ENCODE results near the gene IGFN1.

IGFN1 gene

DNA sequence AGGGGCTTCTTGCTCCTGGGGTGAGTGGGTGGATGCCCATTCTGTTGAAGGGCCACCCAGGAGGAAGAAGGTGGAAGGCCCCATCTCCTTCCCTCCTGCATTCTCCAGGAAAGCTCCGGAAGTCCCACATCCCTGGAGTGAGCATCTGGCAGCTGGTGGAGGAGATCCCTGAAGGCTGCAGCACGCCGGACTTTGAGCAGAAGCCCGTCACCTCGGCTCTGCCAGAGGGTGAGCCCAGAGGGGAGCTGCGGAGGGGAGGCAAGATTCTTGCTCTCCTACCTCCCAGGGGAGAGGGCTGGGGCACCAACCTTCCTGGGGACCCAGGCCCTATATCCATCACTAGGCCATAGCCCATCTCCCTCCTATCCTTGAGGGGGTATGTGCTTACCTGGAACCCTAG, 3.4 kb downstream of the IGFN1 start:
- Histone ChIP-seq H3K4me3 (no peak overlapping the region), H3K9ac (no peak overlapping the region)
- TF ChIP-seq Cebpa-rat (IDR thresholded peaks at IDR 0.05) = no peak

GRCh38 chr1:201198598-201198997, 8.0 kb downstream of the IGFN1 start:
- Histone ChIP-seq H3K27me3 (no peaks in the 10 kb centered on the region), H3K27ac (no peak overlapping the region), H4K20me1 (no peaks in the 10 kb centered on the region), H3K9ac (no peak overlapping the region), H3K4me2 (no peak overlapping the region), H3K4me3 (no peak overlapping the region), H3K4me1 (no peaks in the 10 kb centered on the region), H3K36me3 (no peaks in the 10 kb centered on the region), H3K9me3 (no peaks in the 10 kb centered on the region)
- no peak for TF ChIP-seq Cebpa-rat (IDR thresholded peaks at IDR 0.05)

More for the DNA sequence above, 3.4 kb downstream of the IGFN1 start:
- no peaks in the 10 kb centered on the region for H4K20me1 ChIP-seq
- no peak overlapping the region for H3K27ac ChIP-seq
- no peaks in the 10 kb centered on the region for H3K36me3 ChIP-seq
- H3K9me3 ChIP-seq = no peaks in the 10 kb centered on the region
- no peaks in the 10 kb centered on the region for H3K27me3 ChIP-seq
- H3K4me2 ChIP-seq = no peak overlapping the region
- H3K4me1 ChIP-seq = peaks cover 10% of the 10 kb centered on the region

DNA sequence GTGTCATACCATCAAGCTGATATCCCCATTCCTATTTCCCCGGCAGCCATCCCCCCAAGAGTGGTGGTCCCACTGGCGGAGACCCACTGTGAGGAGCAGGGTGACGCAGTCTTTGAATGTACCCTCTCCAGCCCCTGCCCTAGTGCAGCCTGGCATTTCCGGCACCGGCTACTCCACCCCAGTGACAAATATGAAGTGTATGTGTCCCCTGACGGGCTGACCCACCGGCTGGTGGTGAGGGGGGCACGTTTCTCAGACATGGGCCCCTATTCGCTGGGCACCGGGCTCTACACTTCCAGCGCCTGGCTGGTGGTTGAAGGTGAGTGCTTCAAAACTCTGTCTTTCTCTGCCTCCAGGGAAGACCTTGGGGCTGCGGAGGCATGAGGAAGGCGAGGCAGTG, 14.4 kb downstream of the IGFN1 start:
- H4K20me1 ChIP-seq = no peaks in the 10 kb centered on the region
- no peaks in the 10 kb centered on the region for H3K4me1 ChIP-seq
- H3K27ac ChIP-seq = no peak overlapping the region
- no peak for TF ChIP-seq Cebpa-rat (IDR thresholded peaks at IDR 0.05)
- H3K9ac ChIP-seq = no peak overlapping the region
- no peaks in the 10 kb centered on the region for H3K27me3 ChIP-seq
- no peaks in the 10 kb centered on the region for H3K36me3 ChIP-seq
- H3K9me3 ChIP-seq = no peaks in the 10 kb centered on the region
- H3K4me3 ChIP-seq = no peak overlapping the region
- H3K4me2 ChIP-seq = no peak overlapping the region

DNA sequence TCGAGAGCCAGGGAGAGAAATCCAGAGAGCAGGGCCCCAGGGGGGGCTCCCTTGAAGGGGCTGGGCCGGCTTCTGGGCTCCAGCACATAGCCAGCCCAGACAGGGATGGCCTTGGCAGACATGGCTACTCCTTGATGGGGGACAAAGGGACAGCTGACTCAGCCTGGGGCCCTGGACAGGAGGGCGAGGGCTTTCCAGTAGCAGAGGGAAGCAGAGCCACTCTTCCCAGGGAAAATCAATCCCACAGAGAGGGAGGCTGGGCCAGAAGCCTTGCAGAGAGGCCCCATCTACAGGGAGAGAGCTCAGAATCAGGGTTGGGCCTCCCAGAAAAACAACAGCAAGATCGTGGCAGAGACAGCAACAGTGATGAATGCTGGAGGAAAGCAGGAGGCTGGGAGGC, 15.6 kb downstream of the IGFN1 start:
- no peak for TF ChIP-seq Cebpa-rat (IDR thresholded peaks at IDR 0.05)
- no peaks in the 10 kb centered on the region for H3K36me3 ChIP-seq
- H3K27me3 ChIP-seq = no peaks in the 10 kb centered on the region
- no peaks in the 10 kb centered on the region for H3K4me1 ChIP-seq
- H3K9me3 ChIP-seq = no peaks in the 10 kb centered on the region
- no peak overlapping the region for H3K4me2 ChIP-seq
- H3K27ac ChIP-seq = no peak overlapping the region
- no peak overlapping the region for H3K9ac ChIP-seq
- no peak overlapping the region for H3K4me3 ChIP-seq
- no peaks in the 10 kb centered on the region for H4K20me1 ChIP-seq

- H3K4me2 ChIP-seq = no peak overlapping the region
- no peaks in the 10 kb centered on the region for H3K9me3 ChIP-seq
- no peaks in the 10 kb centered on the region for H3K4me1 ChIP-seq
- no peak overlapping the region for H3K9ac ChIP-seq
- H3K27me3 ChIP-seq = no peaks in the 10 kb centered on the region
- no peak overlapping the region for H3K27ac ChIP-seq
- H3K4me3 ChIP-seq = no peak overlapping the region
- TF ChIP-seq Cebpa-rat (IDR thresholded peaks at IDR 0.05) = no peak
- no peaks in the 10 kb centered on the region for H3K36me3 ChIP-seq
- no peaks in the 10 kb centered on the region for H4K20me1 ChIP-seq
These were observed 16.4 kb downstream of the IGFN1 start for GRCh38 chr1:201207046-201207445.

GRCh38 chr1:201208236-201208635, 17.6 kb downstream of the IGFN1 start:
- Histone ChIP-seq H3K9me3 (no peaks in the 10 kb centered on the region), H3K27ac (no peak overlapping the region), H3K27me3 (no peaks in the 10 kb centered on the region), H3K4me2 (no peak overlapping the region), H4K20me1 (no peaks in the 10 kb centered on the region), H3K36me3 (no peaks in the 10 kb centered on the region), H3K4me1 (no peaks in the 10 kb centered on the region), H3K9ac (no peak overlapping the region), H3K4me3 (no peak overlapping the region)
- no peak for TF ChIP-seq Cebpa-rat (IDR thresholded peaks at IDR 0.05)

DNA sequence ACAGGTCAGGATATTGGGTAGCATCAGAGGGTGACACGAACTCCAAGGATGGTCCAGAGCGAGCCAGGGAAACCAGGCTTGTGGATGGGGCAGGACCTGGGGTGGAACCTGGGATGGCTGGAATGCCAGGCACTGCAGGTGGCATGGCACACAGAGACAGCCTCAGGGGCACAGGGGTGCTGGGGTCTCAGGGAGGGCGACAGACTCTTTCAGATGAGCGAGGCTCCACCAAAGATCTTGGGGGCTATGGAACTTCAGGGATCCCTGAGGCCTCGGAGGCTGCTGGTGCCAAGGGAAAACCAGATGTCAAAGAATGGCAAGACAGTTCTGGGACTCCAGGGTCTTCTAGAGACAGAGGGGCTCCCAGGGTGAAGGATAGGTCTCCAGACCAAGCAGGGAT, 21.4 kb downstream of the IGFN1 start:
- H4K20me1 ChIP-seq = no peaks in the 10 kb centered on the region
- no peaks in the 10 kb centered on the region for H3K9me3 ChIP-seq
- no peaks in the 10 kb centered on the region for H3K36me3 ChIP-seq
- no peak overlapping the region for H3K4me3 ChIP-seq
- peaks cover 24% of the 10 kb centered on the region for H3K4me1 ChIP-seq
- H3K27me3 ChIP-seq = no peaks in the 10 kb centered on the region
- TF ChIP-seq Cebpa-rat (IDR thresholded peaks at IDR 0.05) = no peak
- H3K9ac ChIP-seq = no peak overlapping the region
- no peak overlapping the region for H3K4me2 ChIP-seq
- H3K27ac ChIP-seq = no peak overlapping the region

GRCh38 chr1:201212461-201213055, 21.9 kb downstream of the IGFN1 start:
- no peaks in the 10 kb centered on the region for H3K9me3 ChIP-seq
- H3K27me3 ChIP-seq = no peaks in the 10 kb centered on the region
- H3K4me2 ChIP-seq = no peak overlapping the region
- no peaks in the 10 kb centered on the region for H3K36me3 ChIP-seq
- no peaks in the 10 kb centered on the region for H4K20me1 ChIP-seq
- H3K4me3 ChIP-seq = no peak overlapping the region
- TF ChIP-seq Cebpa-rat (IDR thresholded peaks at IDR 0.05) = no peak
- no peak overlapping the region for H3K27ac ChIP-seq
- peaks cover 24% of the 10 kb centered on the region for H3K4me1 ChIP-seq
- H3K9ac ChIP-seq = no peak overlapping the region

DNA sequence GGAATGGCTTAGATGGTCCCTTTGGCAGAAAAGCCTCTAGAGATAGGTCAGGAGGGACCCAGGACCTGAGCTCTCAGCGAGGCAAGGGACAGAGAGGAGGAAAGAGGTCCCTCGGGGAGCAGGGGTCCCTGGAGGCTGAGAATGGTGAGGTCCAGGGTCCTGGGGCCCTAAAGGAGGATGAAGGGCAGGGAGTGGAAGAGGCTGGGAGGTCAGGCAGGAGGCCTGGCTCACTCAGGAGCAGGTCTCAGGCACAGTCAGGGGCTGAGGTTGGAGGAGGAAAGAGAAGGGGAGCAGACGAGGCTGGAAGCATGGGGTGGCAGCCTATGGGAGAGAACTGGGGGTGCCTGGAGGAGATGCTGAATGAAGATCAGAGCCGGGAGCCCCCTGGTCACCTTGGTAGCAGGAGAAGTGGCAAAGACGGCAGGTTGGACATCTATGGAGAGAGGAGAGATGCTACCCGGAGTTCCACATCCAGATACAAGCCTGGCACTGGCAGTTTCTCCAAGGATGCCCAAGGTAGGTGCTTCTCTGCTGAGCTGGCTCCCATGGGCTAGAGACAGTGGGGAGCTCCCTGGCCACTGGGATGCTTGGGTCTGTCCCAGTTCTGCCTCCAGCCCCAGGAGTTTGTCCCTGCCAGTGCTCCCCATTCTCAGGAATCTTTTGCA, 22.6 kb downstream of the IGFN1 start:
- no peak for TF ChIP-seq Cebpa-rat (IDR thresholded peaks at IDR 0.05)
- H3K9ac ChIP-seq = no peak overlapping the region
- H4K20me1 ChIP-seq = no peaks in the 10 kb centered on the region
- H3K27me3 ChIP-seq = no peaks in the 10 kb centered on the region
- H3K4me2 ChIP-seq = no peak overlapping the region
- no peaks in the 10 kb centered on the region for H3K36me3 ChIP-seq
- peaks cover 24% of the 10 kb centered on the region for H3K4me1 ChIP-seq
- no peaks in the 10 kb centered on the region for H3K9me3 ChIP-seq
- H3K4me3 ChIP-seq = no peak overlapping the region
- H3K27ac ChIP-seq = no peak overlapping the region

GRCh38 chr1:201213926-201214325, 23.3 kb downstream of the IGFN1 start:
- Histone ChIP-seq H4K20me1 (no peaks in the 10 kb centered on the region), H3K36me3 (no peaks in the 10 kb centered on the region), H3K4me2 (no peak overlapping the region), H3K9me3 (no peaks in the 10 kb centered on the region), H3K4me1 (peaks cover 26% of the 10 kb centered on the region), H3K27ac (no peak overlapping the region), H3K9ac (no peak overlapping the region), H3K4me3 (no peak overlapping the region), H3K27me3 (no peaks in the 10 kb centered on the region)
- no peak for TF ChIP-seq Cebpa-rat (IDR thresholded peaks at IDR 0.05)

Measured in BLaER1 (cell line).